Karpas-422 (cell line): Measurements from ENCODE around the gene ODF2. TPM values are rescaled to one million over a fixed set of nuclear protein-coding genes. Genes with fewer than 3 reads are reported as not detected.
"Not testable (repeated sequence)": the region's sequence is repeated elsewhere in the genome, so short reads cannot be mapped to it uniquely, and the experiment has no call there.

Experiments used
- DNase-seq: peaks from one replicate; pipeline ENCODE4 v3.0.0-alpha.2; 2015
- H2AFZ ChIP-seq: fragments of 200-600 bp; sonication (generic); 2 replicates; pipeline ENCODE4 v1.6.1; 2014; ENCODE audit warnings: antibody characterized with exemption, low read length, mixed read lengths
- H3K27ac ChIP-seq: fragments of 200-600 bp; sonication (generic); 2 replicates; pipeline ENCODE4 v1.5.1; 2014; ENCODE audit warnings: mild to moderate bottlenecking, low read length, moderate library complexity
- H3K27me3 ChIP-seq: fragments of 200-600 bp; sonication (generic); 2 replicates; pipeline ENCODE4 v1.6.1; 2014; ENCODE audit warnings: low read length, mixed read lengths
- H3K36me3 ChIP-seq: fragments of 200-600 bp; sonication (generic); 2 replicates; pipeline ENCODE4 v1.6.1; 2014; ENCODE audit warnings: low read length, mixed read lengths; ENCODE audit not compliant: insufficient read depth
- H3K4me1 ChIP-seq: fragments of 200-600 bp; sonication (generic); 2 replicates; pipeline ENCODE4 v1.6.1; 2014; ENCODE audit warnings: mild to moderate bottlenecking, low read length, mixed read lengths
- H3K4me2 ChIP-seq: fragments of 200-600 bp; sonication (generic); 2 replicates; pipeline ENCODE4 v1.6.1; 2014; ENCODE audit warnings: low read length, low read depth, mild to moderate bottlenecking; ENCODE audit not compliant: poor library complexity, severe bottlenecking
- H3K4me3 ChIP-seq: fragments of 200-600 bp; sonication (generic); 2 replicates; pipeline ENCODE4 v1.5.1; 2014; ENCODE audit warnings: mild to moderate bottlenecking, antibody characterized with exemption, low read length, mixed read lengths
- H3K79me2 ChIP-seq: fragments of 200-600 bp; sonication (generic); 2 replicates; pipeline ENCODE4 v1.6.1; 2014; ENCODE audit warnings: mild to moderate bottlenecking, low read length, mixed read lengths
- H3K9ac ChIP-seq: fragments of 200-600 bp; sonication (generic); 2 replicates; pipeline ENCODE4 v1.6.0; 2014; ENCODE audit warnings: low read length
- H3K9me2 ChIP-seq: fragments of 200-600 bp; sonication (generic), shearing (Covaris generic); replicated peaks from 2 replicates; pipeline ENCODE4 v1.6.0; 2014; ENCODE audit warnings: mild to moderate bottlenecking, low read length, moderate library complexity; ENCODE audit not compliant: insufficient read depth
- H3K9me3 ChIP-seq: fragments of 300-700, 200-600 bp; sonication (generic); 2 replicates; pipeline ENCODE4 v1.6.1; 2014; ENCODE audit warnings: low read length, mixed read lengths
- H4K20me1 ChIP-seq: fragments of 200-600 bp; sonication (generic); 2 replicates; pipeline ENCODE4 v1.6.1; 2014; ENCODE audit warnings: mild to moderate bottlenecking, antibody characterized with exemption, low read length, low read depth; ENCODE audit not compliant: insufficient read depth
- total RNA-seq: library from RNA; depleted of rRNA; stranded (reverse); fragments of >200 nt; shearing (Covaris generic); gene quantifications from 2 replicates; pipeline ENCODE4 v1.2.3, GENCODE V29; 2014; ENCODE audit warnings: low replicate concordance

The ODF2 gene
- total RNA-seq, 1 experiment from 2014 or later, result 37.8 TPM

DNA sequence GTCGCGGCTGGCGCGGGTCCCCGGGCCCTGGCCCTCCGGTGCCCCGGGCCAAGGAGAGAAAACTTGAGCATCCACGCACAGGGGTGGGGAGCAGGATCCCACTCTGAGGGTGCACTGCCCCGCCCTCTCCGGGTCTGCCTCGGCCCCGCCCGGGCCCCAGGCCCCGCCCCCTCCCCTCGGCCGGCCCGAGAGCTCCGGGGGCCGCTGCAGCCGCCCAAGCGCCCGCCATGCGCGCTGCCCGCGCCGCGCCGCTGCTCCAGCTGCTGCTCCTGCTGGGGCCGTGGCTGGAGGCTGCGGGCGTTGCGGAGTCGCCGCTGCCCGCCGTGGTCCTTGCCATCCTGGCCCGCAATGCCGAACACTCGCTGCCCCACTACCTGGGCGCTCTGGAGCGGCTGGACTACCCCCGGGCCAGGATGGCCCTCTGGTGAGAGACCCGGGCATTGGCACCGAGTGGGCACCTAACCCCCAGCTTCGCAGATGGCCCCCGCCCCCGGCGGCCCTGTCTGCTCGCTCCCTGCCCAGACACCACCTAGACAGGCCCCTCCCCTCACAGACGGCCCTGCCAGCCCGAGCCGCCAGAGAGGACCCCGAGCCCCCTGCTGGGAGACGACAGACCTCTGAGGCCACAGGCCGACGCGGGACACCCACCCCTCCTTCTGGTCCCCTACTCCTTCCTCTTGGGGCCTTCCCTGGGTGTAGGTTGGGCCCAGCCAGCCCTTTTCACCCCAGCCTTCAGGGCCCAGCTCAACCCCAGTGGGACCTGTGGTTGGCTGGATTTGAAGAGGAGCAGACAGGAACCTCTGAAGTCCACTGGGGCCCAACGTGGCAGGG lies 34.9 kb upstream of the ODF2 start, which contains the start of gene CERCAM:
CERCAM (plus strand) TSS at position 207 of the 831 bp plus-strand sequence; CDS start at position 228, 21 bp downstream.
- Histone ChIP-seq H3K9ac (peak within 1 kb of the TSS; percentile 74), H3K79me2 (no peaks in the 10 kb centered on the region), H2AFZ (peak within 1 kb of the TSS; percentile 88), H3K9me3 (no peaks in the 10 kb centered on the region), H3K4me1 (peaks cover 28% of the 10 kb centered on the region), H3K4me2 (peak within 1 kb of the TSS; percentile 79), H3K9me2 (no peaks in the 10 kb centered on the region), H4K20me1 (0 out of 2 replicates have a peak, but pooled peaks cover 4% of the 10 kb centered on the region), H3K27me3 (no peaks in the 10 kb centered on the region), H3K27ac (peak within 1 kb of the TSS; percentile 25; the same call in 1 of the 2 replicates), H3K36me3 (no peaks in the 10 kb centered on the region), H3K4me3 (peak within 1 kb of the TSS; percentile 75)
- DNase-seq, result peak; percentile 88

DNA sequence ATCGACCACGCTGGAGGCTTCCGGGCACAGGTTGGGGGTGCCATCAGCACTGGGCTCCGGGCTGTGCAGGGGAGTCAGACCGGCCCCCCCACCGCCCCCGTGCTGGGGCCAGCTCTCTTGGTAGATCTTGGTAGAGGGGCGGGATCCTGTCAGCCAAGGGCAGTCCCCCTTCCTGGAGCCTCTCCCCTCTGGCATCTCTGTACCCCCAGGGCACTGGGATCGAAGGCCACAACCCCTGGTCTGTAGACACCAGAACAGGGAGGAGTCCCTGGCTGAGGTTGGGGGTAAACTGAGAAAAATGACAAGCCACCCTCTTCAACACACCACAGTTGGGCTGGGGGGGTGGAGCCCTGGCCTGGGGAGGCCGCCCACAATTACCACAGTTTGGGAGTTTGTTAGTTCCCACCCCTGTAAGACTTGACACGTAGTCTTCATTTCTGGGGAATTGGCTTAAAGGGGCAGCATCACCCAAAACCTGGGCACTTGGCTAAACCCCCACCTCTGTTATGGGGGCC lies 34.3 kb upstream of the ODF2 start:
- Histone ChIP-seq H3K36me3 (no peaks in the 10 kb centered on the region), H4K20me1 (0 out of 2 replicates have a peak, but pooled peaks cover 4% of the 10 kb centered on the region), H3K9ac (peak overlapping the region; percentile 74), H3K27ac (no peak overlapping the region), H3K27me3 (no peaks in the 10 kb centered on the region), H3K79me2 (no peaks in the 10 kb centered on the region), H3K9me3 (no peaks in the 10 kb centered on the region), H3K4me3 (peak overlapping the region; percentile 75), H3K4me1 (peaks cover 21% of the 10 kb centered on the region), H2AFZ (peak overlapping the region; percentile 88), H3K9me2 (no peaks in the 10 kb centered on the region), H3K4me2 (peak overlapping the region; percentile 79)
- DNase-seq, result no peak

DNA sequence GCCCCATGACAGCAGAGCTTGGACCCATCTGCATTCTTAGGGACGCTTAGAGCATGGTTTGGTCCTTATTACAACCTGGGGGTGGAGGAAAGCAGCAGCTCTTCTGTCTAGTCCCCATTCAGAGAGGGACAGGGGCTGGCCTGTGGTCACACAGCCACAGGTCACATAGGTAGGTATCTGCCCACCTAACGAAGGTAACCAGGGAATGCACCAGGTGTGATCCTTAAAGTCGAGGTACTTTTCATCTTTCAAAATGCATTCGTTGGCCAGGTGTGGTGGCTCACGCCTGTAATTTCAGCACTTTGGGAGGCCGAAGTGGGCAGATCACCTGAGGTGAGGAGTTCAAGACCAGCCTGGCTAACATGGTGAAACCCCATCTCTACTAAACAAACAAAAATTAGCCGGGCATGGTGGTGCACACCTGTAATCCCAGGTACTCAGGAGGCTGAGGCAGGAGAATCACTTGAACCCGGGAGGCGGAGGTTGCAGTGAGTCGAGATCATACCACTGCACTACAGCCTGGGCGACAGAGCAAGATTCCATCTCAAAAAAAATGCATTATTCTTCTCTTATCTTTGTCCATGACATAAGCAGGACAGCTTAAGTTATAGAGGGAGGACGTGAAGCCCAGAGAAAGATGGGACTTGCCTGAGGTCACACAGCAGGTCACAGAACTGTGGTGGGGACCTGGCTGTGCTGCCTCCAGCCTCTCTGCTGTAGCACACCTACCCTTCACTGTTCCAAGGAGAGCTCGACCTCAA lies 33.6 kb upstream of the ODF2 start:
- not testable (repeated sequence) for H4K20me1 ChIP-seq, H3K36me3 ChIP-seq, H3K9me2 ChIP-seq, DNase-seq, H3K9me3 ChIP-seq, H3K27ac ChIP-seq, H3K27me3 ChIP-seq, H3K79me2 ChIP-seq, H2AFZ ChIP-seq
- H3K9ac ChIP-seq, result peak overlapping the region; percentile 74
- peaks cover 18% of the 10 kb centered on the region for H3K4me1 ChIP-seq
- peak overlapping the region; percentile 79 for H3K4me2 ChIP-seq
- peak overlapping the region; percentile 75; the same call in 1 of the 2 replicates for H3K4me3 ChIP-seq

DNA sequence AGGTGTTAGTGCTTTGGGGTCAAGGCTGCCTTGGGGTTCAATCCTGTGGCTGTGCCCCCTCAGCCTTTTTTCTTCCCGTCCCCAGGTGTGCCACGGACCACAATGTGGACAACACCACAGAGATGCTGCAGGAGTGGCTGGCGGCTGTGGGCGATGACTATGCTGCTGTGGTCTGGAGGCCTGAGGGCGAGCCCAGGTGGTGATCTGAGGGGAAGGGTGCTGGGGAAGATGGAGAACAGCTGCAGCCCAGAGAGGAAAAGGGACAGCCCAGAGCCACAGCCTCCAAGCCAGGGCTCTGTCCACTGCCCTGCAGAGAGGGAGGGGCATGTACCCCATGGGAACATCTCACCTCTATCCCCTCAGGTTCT lies 33.0 kb upstream of the ODF2 start:
- Histone ChIP-seq H3K9me2 (no peaks in the 10 kb centered on the region), H3K4me2 (no peak overlapping the region), H3K9me3 (no peaks in the 10 kb centered on the region), H3K36me3 (no peaks in the 10 kb centered on the region), H3K27ac (no peak overlapping the region), H3K79me2 (no peaks in the 10 kb centered on the region), H4K20me1 (0 out of 2 replicates have a peak, but pooled peaks cover 4% of the 10 kb centered on the region), H3K4me3 (no peak overlapping the region), H3K27me3 (no peaks in the 10 kb centered on the region), H3K9ac (no peak overlapping the region), H3K4me1 (peaks cover 18% of the 10 kb centered on the region), H2AFZ (no peak overlapping the region)
- DNase-seq, result no peak

DNA sequence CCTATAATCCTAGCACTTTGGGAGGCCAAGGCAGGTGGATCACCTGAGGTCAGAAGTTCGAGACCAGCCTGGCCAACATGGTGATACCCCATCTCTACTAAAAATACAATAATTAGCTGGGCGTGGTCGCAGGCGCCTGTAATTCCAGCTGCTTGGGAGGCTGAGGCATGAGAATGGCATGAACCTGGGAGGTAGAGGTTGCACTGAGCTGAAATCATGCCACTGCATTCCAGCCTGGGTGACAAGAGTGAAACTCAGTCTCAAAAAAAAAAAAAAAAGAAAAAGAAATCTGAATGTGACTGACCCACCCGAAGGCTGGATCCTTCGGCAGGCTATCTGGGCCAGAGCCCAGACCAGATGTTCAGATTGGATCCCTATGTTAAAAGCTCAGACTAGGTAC lies 32.5 kb upstream of the ODF2 start:
- H3K4me1 ChIP-seq, result peaks cover 18% of the 10 kb centered on the region
- not testable (repeated sequence) for H3K27me3 ChIP-seq, H3K36me3 ChIP-seq, H3K79me2 ChIP-seq, H3K4me3 ChIP-seq, H3K9ac ChIP-seq, H4K20me1 ChIP-seq, H2AFZ ChIP-seq, H3K9me3 ChIP-seq, H3K9me2 ChIP-seq, H3K27ac ChIP-seq, H3K4me2 ChIP-seq, DNase-seq

DNA sequence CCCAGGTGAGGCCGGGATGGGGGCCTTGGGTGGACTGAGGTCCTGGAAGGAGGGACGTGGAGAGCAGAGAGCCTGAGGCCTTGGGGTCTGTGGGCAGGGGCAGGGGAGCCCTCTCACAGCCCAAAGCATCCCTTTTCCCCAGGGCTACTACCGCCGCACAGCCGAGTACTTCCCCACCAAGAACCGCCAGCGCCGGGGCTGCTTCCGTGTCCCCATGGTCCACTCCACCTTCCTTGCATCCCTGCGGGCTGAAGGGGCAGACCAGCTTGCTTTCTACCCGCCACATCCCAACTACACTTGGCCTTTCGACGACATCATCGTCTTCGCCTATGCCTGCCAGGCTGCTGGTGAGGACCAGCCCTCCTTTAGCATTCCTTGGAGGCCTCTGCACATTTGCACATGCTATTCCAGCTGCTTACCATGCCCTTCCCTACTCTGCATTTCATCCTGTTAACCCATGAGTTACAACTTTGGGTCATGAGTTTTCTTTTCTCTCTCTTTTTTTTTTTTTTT lies 31.5 kb upstream of the ODF2 start:
- Histone ChIP-seq H3K79me2 (no peaks in the 10 kb centered on the region), H3K9me2 (no peaks in the 10 kb centered on the region), H3K4me2 (no peak overlapping the region), H3K36me3 (no peaks in the 10 kb centered on the region), H3K9ac (no peak overlapping the region), H3K4me1 (peaks cover 17% of the 10 kb centered on the region), H4K20me1 (0 out of 2 replicates have a peak, but pooled peaks cover 4% of the 10 kb centered on the region), H3K27me3 (no peaks in the 10 kb centered on the region), H3K4me3 (no peak overlapping the region), H2AFZ (no peak overlapping the region), H3K27ac (no peak overlapping the region), H3K9me3 (no peaks in the 10 kb centered on the region)
- DNase-seq, result no peak

DNA sequence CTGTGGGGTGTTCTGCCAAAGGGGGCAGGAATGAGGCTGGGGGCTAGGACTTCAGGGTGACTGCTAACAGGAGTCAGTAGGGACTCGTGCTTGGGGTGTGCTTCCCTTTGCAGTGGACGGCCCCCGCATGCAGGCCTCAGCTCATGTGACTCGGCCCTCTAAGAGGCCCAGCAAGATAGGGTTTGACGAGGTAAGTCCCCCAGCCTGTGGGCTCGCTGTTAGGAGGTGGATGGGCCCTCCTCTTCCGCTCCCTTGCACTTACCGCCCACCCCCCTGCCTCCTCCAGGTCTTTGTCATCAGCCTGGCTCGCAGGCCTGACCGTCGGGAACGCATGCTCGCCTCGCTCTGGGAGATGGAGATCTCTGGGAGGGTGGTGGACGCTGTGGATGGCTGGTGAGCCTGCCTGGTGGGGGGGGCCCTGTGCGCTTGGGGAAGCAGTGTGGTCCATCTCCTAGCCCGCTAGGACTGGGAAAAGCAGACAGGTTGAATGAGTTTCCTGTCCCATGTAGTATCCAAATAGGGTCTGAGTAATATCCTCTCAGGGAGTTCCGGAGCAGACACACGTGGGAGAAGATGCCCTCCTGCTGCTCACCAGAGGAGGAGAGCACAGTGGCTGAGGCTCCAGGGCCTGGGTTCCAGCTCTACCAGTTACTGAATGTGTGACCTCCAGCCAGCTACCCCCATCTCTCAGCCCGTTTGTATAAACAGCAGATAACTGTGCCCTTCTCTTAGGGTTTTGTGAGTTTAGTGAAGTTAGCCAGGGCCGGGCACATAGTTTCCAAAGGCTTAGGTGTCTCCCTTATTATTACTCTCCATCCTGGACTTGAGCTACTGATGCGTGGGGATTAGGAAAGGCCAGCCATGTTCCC lies 26.9 kb upstream of the ODF2 start:
- H3K4me2 ChIP-seq, result no peak overlapping the region
- no peaks in the 10 kb centered on the region for H3K4me1 ChIP-seq
- no peak for DNase-seq
- H3K9me2 ChIP-seq, result no peaks in the 10 kb centered on the region
- H3K79me2 ChIP-seq, result no peaks in the 10 kb centered on the region
- H3K27me3 ChIP-seq, result no peaks in the 10 kb centered on the region
- no peak overlapping the region for H3K9ac ChIP-seq
- no peaks in the 10 kb centered on the region for H4K20me1 ChIP-seq
- no peaks in the 10 kb centered on the region for H3K36me3 ChIP-seq
- H3K27ac ChIP-seq, result no peak overlapping the region
- no peak overlapping the region for H2AFZ ChIP-seq
- H3K9me3 ChIP-seq, result no peaks in the 10 kb centered on the region
- H3K4me3 ChIP-seq, result no peak overlapping the region
